HL-60/S4 treated with phorbol 12-myristate 13-acetate at 8.2 ng/mL for 4 days and 3 days (cell line): ENCODE data around the gene MYL4.
"Not testable (repeated sequence)": the region's sequence is repeated elsewhere in the genome, so short reads cannot be mapped to it uniquely, and the experiment has no call there.

Experiments
- in situ Hi-C: fragments of 300-500 bp; cut with MboI; formaldehyde crosslinking; loops from 2 replicates; pipeline ENCODE4 v1.15.0; 2022; ENCODE audit warnings: low sequenced_read_pairs

The MYL4 gene

GRCh38 chr17:47268964-47269363 is 59.8 kb downstream of the MYL4 start:
- in situ Hi-C loops = not testable (repeated sequence)

- in situ Hi-C loops = not testable (repeated sequence)
Measured at GRCh38 chr17:47269561-47270280, 60.6 kb downstream of the MYL4 start.

- in situ Hi-C loops = no loop called here
Measured at GRCh38 chr17:47270946-47271705, 62.0 kb downstream of the MYL4 start.

- in situ Hi-C loops = no loop called here
Measured at GRCh38 chr17:47272491-47272890, 63.3 kb downstream of the MYL4 start.

GRCh38 chr17:47273245-47273644 is 64.1 kb downstream of the MYL4 start:
- in situ Hi-C loops = no loop called here
